Natural killer cell (primary cell): ENCODE data around the gene SRGAP3. TPM values are rescaled to one million over a fixed set of nuclear protein-coding genes. Genes with fewer than 3 reads are reported as not detected.

ENCODE experiments used
- ATAC-seq, 3 donors: fragments of 150-1000 bp in 2 of 3; fragments of 200-7000 bp in 1 of 3; cut with Tn5 transposase; 1 replicate in 1 of 3; 2 replicates in 2 of 3; pipeline ENCODE4 v1.10.0; 2021; ENCODE audit warnings: mild to moderate bottlenecking in 2 of 3, moderate library complexity in 2 of 3
- DNase-seq, 2 donors: peaks; one replicate each; pipeline versions ENCODE4 v3.0.0 to v3.0.0-alpha.2; 2013 to 2021; ENCODE audit warnings: mixed read lengths in 1 of 2
- H3K27ac ChIP-seq: one replicate; pipeline ENCODE4 v1.5.1; 2013; ENCODE audit warnings: mild to moderate bottlenecking, low read length
- H3K27me3 ChIP-seq: one replicate; pipeline ENCODE4 v1.6.1; 2013; ENCODE audit warnings: low read length; ENCODE audit not compliant: control insufficient read depth, insufficient read depth
- H3K36me3 ChIP-seq: one replicate; pipeline ENCODE4 v1.6.1; 2013; ENCODE audit warnings: low read length; ENCODE audit not compliant: control insufficient read depth, insufficient read depth
- H3K4me1 ChIP-seq: one replicate; pipeline ENCODE4 v1.6.1; 2013; ENCODE audit warnings: low read length; ENCODE audit not compliant: control insufficient read depth, insufficient read depth
- H3K4me3 ChIP-seq: one replicate; pipeline ENCODE4 v1.5.1; 2013; ENCODE audit warnings: low read length
- H3K9me3 ChIP-seq: one replicate; pipeline ENCODE4 v1.6.1; 2013; ENCODE audit warnings: low read length; ENCODE audit not compliant: control insufficient read depth, insufficient read depth
- H3K27ac Mint-ChIP-seq, 2 donors: one replicate each; pipeline ENCODE4 v1.8.0; 2022; ENCODE audit warnings: mild to moderate bottlenecking in 2 of 2, mixed read lengths in 2 of 2, moderate library complexity in 1 of 2
- H3K27me3 Mint-ChIP-seq, 2 donors: one replicate each; pipeline ENCODE4 v1.8.0; 2022; ENCODE audit warnings: low read depth in 2 of 2, mixed read lengths in 2 of 2
- H3K36me3 Mint-ChIP-seq: one replicate; pipeline ENCODE4 v1.8.0; 2022; ENCODE audit warnings: mixed read lengths
- H3K4me1 Mint-ChIP-seq, 2 donors: one replicate each; pipeline ENCODE4 v1.8.0; 2022; ENCODE audit warnings: mixed read lengths in 2 of 2
- H3K4me3 Mint-ChIP-seq: one replicate; pipeline ENCODE4 v1.8.0; 2022; ENCODE audit warnings: mild to moderate bottlenecking, moderate library complexity, mixed read lengths
- H3K9me3 Mint-ChIP-seq, 2 donors: one replicate each; pipeline ENCODE4 v1.8.0; 2022; ENCODE audit warnings: mixed read lengths in 2 of 2
- WGBS: methylation state at CpG from one replicate; pipeline ENCODE4 v1.1.7; 2013; ENCODE audit warnings: missing lambda C conversion rate; ENCODE audit not compliant: insufficient coverage; 5-methylcytosine and 5-hydroxymethylcytosine counted together
- intact Hi-C: fragments of 100-400 bp; cut with micrococcal nuclease; formaldehyde crosslinking; loops from one replicate; pipeline ENCODE4 v1.14.2; 2022
- total RNA-seq, 4 donors: library from RNA; stranded (reverse); fragments of 120-200 nt in 1 of 4; gene quantifications; one replicate each; pipeline versions ENCODE4 v1.2.3 to v1.2.4, GENCODE V29; 2013 to 2022
- TF ChIP-seq, protein P1 (sequence below): fragments of 200-600 bp; IDR thresholded peaks from one replicate; pipeline ENCODE4 v1.8.0; 2022; ENCODE audit warnings: antibody characterized with exemption

SRGAP3 gene
- total RNA-seq, 3 donors from 2014 or later (not counting 1 experiment from before 2014, with no cell fraction given), result 2.5 to 14.9 (median 3.0) TPM

DNA sequence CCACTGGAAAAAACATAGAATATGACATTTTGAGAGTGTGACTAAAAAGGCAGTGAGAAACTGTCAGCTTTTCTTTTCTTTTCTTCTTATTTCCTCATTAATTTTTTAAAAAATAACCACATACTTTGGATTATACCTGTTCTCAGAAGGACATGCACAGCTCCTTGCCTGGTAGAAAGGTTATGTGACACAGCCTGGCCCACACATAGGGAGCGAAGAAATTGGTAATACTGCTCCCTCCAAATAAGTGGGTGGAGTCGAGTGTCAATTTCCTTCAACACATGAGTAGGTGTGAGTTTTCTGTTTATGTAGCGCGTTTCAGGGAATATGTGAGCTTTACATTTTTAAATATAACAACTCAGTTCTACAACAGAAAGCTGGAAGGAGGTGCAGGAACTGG is 257.2 kb downstream of the SRGAP3 start:
- H3K4me1 ChIP-seq, result peaks cover 5% of the 10 kb centered on the region
- Mint-ChIP-seq H3K36me3 (no peaks in the 10 kb centered on the region), H3K9me3 (no peaks in the 10 kb centered on the region), H3K4me3 (no peak overlapping the region), H3K27ac (no peak overlapping the region), H3K27me3 (no peaks in the 10 kb centered on the region), H3K4me1 (no peaks in the 10 kb centered on the region)
- H3K27me3 ChIP-seq, result no peaks in the 10 kb centered on the region
- no peak for ATAC-seq
- no peak for DNase-seq
- H3K36me3 ChIP-seq, result no peaks in the 10 kb centered on the region
- H3K4me3 ChIP-seq, result no peak overlapping the region
- intact Hi-C loops, result no loop called here
- 77% methylated on average over 2 of the region's 4 CpGs for WGBS
- H3K27ac ChIP-seq, result no peak overlapping the region
- TF ChIP-seq, protein P1, sequence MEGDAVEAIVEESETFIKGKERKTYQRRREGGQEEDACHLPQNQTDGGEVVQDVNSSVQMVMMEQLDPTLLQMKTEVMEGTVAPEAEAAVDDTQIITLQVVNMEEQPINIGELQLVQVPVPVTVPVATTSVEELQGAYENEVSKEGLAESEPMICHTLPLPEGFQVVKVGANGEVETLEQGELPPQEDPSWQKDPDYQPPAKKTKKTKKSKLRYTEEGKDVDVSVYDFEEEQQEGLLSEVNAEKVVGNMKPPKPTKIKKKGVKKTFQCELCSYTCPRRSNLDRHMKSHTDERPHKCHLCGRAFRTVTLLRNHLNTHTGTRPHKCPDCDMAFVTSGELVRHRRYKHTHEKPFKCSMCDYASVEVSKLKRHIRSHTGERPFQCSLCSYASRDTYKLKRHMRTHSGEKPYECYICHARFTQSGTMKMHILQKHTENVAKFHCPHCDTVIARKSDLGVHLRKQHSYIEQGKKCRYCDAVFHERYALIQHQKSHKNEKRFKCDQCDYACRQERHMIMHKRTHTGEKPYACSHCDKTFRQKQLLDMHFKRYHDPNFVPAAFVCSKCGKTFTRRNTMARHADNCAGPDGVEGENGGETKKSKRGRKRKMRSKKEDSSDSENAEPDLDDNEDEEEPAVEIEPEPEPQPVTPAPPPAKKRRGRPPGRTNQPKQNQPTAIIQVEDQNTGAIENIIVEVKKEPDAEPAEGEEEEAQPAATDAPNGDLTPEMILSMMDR, result no peak
- no peaks in the 10 kb centered on the region for H3K9me3 ChIP-seq

DNA sequence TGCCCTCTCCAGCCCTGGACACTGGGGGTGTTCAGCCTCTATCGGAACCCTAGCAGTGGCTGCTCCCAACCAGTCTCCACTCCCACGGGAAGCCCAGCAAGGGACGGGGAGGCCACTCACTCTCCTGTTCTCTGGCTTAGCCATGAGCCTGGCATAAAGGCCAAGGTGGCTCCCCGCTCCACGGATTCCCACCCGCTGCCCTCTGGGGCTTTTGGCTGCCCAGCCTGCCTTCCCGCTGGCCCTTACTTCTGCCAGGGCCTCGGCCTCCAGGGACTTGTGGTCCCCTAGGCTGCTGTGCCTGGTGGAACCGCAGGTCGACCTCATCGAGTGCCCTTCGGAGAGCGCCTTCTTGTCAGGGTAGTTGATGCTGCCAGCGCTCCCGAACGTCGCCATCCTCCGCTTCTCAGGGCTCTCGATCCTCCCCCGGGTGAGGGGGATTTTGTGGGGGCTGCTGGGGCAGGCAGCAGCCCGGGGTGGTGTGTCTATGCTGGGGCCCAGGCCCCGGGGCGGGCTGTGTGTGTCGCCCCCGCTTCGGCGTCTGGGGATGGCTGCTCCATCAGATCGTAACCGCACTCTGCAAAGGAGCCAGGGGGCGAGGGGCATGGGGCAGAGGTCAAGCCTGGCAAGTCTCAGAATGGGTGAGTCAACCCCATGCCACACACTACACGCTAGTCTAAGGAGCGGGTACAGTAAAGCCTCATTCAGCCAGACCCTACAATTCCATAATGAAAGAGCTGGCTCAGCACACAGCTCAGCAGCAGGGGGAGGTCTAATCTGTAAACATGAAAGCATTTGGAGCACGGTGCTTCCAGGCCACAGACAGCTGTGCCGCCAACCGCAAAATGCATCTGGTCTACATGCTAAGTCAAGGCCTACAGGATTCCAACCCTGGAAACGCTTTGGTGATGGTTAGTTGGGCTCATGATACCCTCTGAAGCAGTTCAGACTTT is 258.9 kb downstream of the SRGAP3 start:
- Mint-ChIP-seq H3K27ac (no peak overlapping the region), H3K36me3 (no peaks in the 10 kb centered on the region), H3K27me3 (no peaks in the 10 kb centered on the region), H3K4me1 (no peaks in the 10 kb centered on the region), H3K4me3 (no peak overlapping the region), H3K9me3 (no peaks in the 10 kb centered on the region)
- peaks cover 5% of the 10 kb centered on the region for H3K4me1 ChIP-seq
- 94% methylated on average over 36 of the region's 36 CpGs for WGBS
- no peak overlapping the region for H3K4me3 ChIP-seq
- TF ChIP-seq, protein P1, result no peak
- no peaks in the 10 kb centered on the region for H3K9me3 ChIP-seq
- intact Hi-C loops, result no loop called here
- no peaks in the 10 kb centered on the region for H3K36me3 ChIP-seq
- no peak for DNase-seq
- no peaks in the 10 kb centered on the region for H3K27me3 ChIP-seq
- no peak overlapping the region for H3K27ac ChIP-seq
- ATAC-seq, result no peak

DNA sequence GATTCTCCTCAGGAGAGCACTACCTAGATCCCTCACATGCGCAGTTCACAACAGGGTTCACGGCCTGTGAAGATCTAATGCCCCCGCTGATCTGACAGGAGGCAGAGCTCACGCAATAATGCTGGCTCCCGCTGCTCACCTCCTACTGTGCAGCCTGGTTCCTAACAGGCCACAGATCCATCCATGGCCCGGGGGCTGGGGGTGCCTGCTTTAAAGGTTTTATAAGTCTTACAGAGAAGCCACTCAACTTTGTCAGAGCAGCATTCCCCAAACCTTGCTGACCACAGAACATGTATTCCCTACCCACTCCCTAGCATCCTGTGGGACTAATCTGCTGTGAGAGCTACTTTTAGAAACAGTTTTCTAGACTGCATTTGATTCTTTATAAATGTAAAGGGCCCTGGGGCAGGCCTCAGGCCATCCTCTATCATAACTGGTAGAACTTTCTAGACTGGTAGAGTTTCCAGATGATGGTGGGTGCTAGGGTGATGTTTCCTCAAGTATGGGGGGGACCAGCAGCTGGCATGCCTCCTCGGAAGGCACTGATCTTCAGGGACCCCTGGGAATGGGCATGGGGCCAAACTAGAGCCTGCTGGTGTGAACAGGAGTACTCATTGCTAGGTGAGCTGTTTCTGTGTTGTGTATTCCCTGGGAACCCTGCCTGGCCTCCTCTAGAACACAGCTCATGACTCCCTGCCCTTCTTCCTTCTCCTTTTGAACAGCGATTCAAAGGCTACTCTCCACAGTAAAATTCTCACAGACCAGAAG is 260.5 kb downstream of the SRGAP3 start:
- no peaks in the 10 kb centered on the region for H3K36me3 Mint-ChIP-seq
- H3K27me3 ChIP-seq, result no peaks in the 10 kb centered on the region
- H3K4me1 Mint-ChIP-seq, result no peaks in the 10 kb centered on the region
- no peaks in the 10 kb centered on the region for H3K36me3 ChIP-seq
- H3K4me3 ChIP-seq, result no peak overlapping the region
- 91% methylated on average over 7 of the region's 8 CpGs for WGBS
- H3K9me3 Mint-ChIP-seq, result no peaks in the 10 kb centered on the region
- no peaks in the 10 kb centered on the region for H3K27me3 Mint-ChIP-seq
- no peak overlapping the region for H3K27ac Mint-ChIP-seq
- DNase-seq (no peak), ATAC-seq (no peak)
- TF ChIP-seq, protein P1, result no peak
- H3K4me1 ChIP-seq, result peaks cover 5% of the 10 kb centered on the region
- H3K4me3 Mint-ChIP-seq, result no peak overlapping the region
- H3K27ac ChIP-seq, result no peak overlapping the region
- no peaks in the 10 kb centered on the region for H3K9me3 ChIP-seq
- intact Hi-C loops, result loop anchor here (1.0 kb wide), 1 partner anchor 313 kb away; no protein-coding TSS in a partner anchor
